Activated gamma-delta T cell treated with anti-CD3 and anti-CD28 coated beads, Interleukin-2, amount 50 U/mL, for 16 hours (primary cell): ENCODE measurements around the gene CERS6.

Experiments
- DNase-seq: peaks from one replicate; pipeline ENCODE4 v3.0.0-alpha.2; 2020; ENCODE audit warnings: low read depth

Gene CERS6

DNA sequence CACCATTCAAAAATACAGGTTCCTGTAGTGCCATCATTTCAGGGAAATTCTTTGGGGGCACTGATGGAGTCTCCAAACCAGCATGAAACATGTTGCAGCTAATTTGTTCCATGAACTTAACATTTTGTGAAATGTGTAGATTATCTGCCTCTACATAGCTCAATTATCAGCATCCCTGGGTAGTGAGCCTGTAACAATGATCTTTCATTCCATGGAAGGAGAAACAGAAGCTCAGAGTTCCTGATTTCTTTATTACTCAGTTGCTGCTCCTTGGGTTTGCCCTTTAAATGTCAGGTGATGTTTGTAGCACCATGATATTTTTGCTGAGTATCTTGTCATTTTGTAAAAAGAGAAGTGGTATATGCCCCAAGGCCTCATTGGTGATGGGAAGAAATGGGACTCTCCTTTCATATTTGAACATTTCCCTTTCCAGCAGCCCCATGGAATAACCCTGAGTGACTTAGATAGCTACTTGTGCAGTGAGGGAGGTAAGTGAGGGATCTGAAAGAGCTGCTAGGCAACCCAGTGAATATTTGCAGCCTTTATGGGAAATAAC lies 146.9 kb downstream of the CERS6 start:
- DNase-seq, result no peak

- no peak for DNase-seq
These were observed 147.4 kb downstream of the CERS6 start for GRCh38 chr2:168603439-168603961.

DNA sequence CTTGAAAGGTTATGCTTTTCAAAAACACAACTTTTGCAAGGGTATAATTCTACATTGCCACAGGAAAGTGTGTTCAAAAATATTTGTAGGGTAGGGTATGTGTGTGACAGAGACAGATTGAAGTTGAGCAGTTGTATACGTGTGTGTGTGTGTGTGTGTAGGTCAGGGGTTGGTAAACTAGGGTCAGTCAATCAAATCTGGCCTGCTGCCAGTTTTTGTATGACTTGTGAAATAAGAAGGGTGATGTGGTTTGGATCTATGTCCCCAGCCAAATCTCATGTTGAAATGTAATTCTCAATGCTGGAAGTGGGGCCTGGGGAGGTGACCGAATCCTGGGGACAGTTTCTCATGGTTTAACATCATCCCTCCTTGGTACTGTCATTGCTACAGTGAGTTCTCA lies 148.2 kb downstream of the CERS6 start:
- DNase-seq, result no peak

DNA sequence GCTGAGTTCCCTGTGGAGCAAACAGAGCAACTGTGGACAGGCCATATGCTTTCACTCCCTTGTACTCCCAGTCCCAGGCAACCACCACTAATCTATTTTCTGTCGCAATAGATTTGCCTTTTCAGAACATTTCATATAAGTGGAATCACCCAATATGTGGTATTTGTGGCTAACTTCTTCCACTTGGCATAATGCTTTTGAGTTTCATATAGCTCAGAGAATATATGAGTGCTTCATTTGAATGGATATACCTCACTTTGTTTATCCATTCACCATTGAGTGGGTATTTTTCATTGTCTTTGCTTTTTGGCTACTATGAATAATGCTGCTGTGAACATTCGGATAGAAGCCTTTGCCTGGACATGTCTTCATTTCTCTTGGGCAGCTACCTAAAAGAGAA lies 151.9 kb downstream of the CERS6 start:
- DNase-seq, result no peak

DNA sequence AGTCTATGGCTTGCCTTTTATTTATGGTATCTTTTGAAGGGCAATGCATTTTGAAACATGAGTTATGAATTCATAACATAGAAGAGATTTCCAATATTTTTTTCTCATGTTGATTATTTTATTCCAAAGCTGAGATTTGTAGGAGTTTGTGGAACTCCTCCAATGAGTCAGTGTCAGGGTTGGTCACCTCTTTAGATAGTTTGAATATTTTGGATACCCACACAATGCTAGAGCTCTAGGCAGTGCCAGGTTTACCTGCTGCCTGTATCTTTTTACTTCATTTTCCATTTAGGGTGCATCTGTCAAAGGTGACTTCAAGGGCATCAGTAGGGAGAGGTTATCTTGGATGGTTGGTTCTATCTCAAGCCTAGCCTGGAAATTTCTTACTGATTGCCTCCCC lies 152.7 kb downstream of the CERS6 start:
- DNase-seq, result no peak

GRCh38 chr2:168611091-168611490 lies 155.0 kb downstream of the CERS6 start:
- DNase-seq, result no peak

GRCh38 chr2:168611896-168612650 lies 156.0 kb downstream of the CERS6 start:
- DNase-seq, result no peak

DNA sequence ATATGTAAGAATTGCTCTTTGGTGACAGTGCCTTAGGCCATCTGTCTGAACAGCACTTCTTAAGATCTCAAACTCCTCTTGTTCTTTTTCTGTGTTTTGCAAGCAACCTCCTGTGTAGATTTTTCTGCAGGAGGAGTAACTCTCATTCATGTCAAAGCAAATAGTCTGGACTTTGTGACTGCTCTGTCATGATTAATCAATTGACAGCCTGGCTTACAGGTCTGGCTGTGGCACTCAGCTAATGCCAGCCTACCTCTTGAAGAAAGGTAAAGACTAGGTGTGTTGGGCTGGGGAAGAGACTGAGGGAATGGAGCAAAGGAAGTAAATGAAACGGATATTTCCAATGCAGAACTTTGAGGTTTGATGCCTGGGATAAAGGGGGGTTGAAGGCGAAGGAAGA lies 156.6 kb downstream of the CERS6 start:
- no peak for DNase-seq

DNA sequence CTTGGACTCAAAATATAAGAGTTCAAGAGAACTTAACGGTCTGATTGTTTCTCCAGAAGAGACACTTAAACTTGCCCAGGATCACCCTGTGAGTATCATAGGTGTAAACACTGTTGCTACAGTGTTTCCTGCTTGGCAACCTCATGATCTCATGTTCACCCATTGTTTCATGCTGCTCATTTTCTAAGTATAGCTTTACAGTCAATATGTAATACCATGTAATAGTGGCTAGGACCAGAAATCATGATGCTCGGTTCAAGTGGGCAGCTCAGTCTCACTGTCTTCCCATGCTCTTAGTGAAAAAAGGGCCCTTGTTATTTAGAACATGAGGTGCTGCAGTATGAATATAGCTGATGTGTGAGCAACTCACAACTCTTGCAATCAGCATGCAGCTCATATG lies 157.5 kb downstream of the CERS6 start:
- DNase-seq, result no peak

- no peak for DNase-seq
These were observed 158.3 kb downstream of the CERS6 start for GRCh38 chr2:168614172-168615018.

DNA sequence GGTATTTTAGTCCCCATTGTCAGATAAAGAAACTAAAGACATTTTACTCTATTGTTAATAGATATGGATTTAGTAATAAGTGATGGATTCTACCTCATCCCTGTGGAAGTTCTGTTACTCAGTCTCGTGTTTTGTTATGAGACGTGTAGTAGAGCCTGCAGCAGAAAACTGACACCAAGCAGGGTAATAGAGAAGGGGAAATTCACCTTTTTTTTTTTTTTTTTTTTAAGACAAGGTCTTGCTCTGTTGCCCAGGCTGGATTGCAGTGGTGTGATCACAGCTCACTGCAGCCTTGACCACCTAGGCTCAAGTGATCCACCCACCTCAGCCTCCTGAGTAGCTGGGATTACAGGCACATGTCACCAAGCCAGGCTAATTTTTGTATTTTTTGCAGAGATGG lies 164.5 kb downstream of the CERS6 start:
- DNase-seq, result no peak

GRCh38 chr2:168622559-168622958 lies 166.5 kb downstream of the CERS6 start:
- no peak for DNase-seq

- no peak for DNase-seq
These were observed 168.0 kb downstream of the CERS6 start for GRCh38 chr2:168624028-168624427.

DNA sequence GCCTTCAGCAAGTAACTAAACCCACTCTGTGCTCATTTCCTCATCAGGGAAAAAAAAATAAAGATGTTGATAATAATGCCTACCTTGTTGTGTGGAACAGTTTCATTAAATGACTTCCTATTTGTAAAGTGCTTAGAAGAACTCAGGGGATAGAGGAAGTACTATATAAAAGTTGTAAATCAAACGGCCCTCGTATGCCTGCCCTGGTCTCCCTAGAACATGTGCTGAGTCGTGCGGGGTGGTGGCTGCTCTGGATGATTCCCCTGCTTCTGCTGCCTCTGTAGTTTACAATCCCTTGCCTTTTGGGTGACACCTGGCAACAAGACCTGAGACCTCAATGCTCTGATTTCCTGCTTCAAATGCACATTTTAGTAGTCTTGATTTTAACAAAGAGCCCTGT lies 170.0 kb downstream of the CERS6 start:
- DNase-seq, result no peak

DNA sequence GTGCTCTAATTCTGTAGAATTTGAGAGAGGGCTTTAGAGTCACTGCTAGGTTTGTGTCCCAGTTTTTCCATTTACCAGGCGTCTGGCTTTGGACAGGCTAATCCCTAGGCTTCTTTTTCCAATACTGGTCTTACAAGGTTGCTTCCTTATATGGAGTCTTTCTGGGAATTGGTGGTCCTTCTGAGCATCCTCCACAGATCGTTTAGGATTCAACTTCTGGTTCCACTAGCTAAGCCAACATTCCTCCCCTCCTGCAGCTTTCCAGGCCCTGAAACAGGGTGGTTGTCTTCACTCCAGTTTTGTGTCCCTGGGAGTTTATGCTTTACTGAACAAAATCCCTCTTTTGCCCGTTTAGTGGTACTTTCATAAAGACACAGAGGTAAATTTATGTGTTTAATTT lies 170.6 kb downstream of the CERS6 start:
- no peak for DNase-seq

GRCh38 chr2:168632709-168633121 lies 176.6 kb downstream of the CERS6 start:
- no peak for DNase-seq

DNA sequence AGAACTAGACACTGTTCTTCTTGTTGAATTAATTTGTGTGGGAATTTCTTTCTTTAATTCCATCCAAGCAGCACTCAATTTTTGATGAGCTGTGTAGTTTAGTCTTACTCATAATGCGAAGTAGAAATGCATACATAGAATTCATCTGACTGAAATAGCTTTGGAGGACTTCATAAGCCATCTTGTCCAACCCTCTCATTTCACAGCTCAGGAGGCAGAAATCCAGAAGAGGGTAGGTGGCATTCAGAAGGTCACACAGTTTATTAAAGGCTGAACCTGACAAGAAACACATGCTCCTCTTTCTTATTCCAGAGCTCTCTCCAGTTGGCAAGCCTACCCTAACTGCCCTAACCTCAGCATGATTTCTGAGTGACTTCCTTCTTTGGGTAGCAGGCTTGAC lies 177.1 kb downstream of the CERS6 start:
- no peak for DNase-seq

DNA sequence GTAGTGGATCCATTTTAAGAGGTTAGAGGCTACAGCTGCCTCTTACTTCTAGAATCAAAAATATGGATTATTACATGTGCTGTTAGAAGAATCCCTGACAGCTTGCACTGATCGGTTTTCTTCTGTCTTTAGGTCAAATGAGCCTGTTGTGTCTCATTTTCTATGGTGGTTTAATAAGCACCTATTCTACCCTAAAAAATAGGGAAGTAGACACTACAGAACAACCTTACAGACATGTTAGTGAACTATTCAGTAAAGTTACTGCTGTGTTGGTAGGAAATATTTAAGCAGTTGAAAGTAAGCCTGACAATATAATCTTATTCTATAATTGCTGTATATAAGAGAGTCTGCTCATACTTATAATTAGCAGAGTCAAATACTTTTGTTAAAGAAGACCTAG lies 177.8 kb downstream of the CERS6 start:
- DNase-seq, result no peak

- DNase-seq, result no peak
These were observed 179.0 kb downstream of the CERS6 start for GRCh38 chr2:168635065-168635577.

DNA sequence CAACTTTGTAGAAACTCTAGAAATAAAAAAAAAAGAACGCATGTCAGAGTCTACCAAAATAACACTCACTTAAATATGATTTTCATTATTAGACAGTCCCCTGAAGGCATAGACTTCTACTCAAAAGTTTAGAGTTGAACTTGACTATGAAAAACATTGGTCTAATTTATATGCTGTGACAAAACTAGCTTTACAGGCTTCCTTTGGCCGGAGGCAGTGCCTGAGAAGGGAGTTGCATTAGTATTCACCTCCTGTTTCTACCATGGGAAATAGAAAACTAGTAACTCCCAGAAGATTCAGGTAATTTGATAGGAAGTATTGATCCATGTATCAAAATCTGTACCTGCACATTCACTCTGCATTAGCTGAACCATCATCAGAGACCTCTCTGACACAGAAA lies 182.9 kb downstream of the CERS6 start:
- DNase-seq, result no peak

GRCh38 chr2:168639441-168639898 lies 183.4 kb downstream of the CERS6 start:
- no peak for DNase-seq

GRCh38 chr2:168640039-168640438 lies 184.0 kb downstream of the CERS6 start:
- no peak for DNase-seq

DNA sequence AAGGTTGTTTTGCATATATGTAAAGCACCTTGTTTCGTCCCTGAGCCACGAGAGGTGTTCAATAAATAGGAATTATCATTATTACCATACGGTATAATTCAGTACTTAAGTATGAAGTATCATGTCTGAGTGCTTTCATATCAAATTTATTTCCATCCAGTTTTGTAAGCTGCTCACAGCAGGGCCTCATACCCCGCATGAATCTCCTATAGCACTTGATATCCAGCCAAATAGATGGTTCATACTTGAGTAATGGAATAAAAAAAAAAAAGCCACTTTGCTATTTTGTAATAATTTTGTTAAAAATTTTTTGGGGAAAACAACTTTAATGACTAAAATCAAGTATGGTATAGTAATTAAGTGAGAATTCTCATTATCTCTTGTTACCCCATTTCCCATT lies 185.6 kb downstream of the CERS6 start:
- DNase-seq, result no peak
